ENCODE results near the gene GPR158.

Gene GPR158

DNA sequence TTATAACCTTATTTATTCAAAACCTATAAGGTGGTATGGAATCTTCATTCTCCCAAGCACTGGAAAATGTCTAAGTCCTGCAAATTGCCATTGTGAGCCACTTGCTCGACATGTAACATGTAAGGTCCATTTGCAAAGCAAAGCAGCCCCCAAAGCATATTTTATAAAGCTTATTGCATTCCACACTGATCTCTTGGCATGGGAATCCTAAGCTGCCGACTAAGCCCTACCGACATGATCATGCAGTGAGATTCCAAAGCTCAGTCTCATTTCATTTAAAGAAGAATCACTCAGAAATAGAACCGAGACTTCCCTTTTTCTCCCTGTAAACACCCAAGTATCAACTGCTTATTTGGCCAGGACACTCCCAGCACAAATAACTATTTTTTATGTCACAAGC, 425.9 kb downstream of the GPR158 start (continued):
- no peak for TF ChIP-seq ZFP30 (CRISPR knock-in tag; IDR thresholded peaks at IDR 0.05)
- TF ChIP-seq SNAI2 (CRISPR knock-in tag; IDR thresholded peaks at IDR 0.05), result no peak
- no peak for TF ChIP-seq ARNTL (CRISPR knock-in tag; IDR thresholded peaks at IDR 0.05; ENCODE audit: borderline replicate concordance, low read depth)
- TF ChIP-seq TCF4 (CRISPR knock-in tag; IDR thresholded peaks at IDR 0.05; ENCODE audit: borderline replicate concordance), result no peak
- TF ChIP-seq, protein P1, sequence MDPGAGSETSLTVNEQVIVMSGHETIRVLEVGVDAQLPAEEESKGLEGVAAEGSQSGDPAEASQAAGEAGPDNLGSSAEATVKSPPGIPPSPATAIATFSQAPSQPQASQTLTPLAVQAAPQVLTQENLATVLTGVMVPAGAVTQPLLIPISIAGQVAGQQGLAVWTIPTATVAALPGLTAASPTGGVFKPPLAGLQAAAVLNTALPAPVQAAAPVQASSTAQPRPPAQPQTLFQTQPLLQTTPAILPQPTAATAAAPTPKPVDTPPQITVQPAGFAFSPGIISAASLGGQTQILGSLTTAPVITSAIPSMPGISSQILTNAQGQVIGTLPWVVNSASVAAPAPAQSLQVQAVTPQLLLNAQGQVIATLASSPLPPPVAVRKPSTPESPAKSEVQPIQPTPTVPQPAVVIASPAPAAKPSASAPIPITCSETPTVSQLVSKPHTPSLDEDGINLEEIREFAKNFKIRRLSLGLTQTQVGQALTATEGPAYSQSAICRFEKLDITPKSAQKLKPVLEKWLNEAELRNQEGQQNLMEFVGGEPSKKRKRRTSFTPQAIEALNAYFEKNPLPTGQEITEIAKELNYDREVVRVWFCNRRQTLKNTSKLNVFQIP (CRISPR knock-in tag; IDR thresholded peaks at IDR 0.05; ENCODE audit: borderline replicate concordance, low read depth), result no peak
- TF ChIP-seq ESRRG (CRISPR knock-in tag; IDR thresholded peaks at IDR 0.05), result no peak

DNA sequence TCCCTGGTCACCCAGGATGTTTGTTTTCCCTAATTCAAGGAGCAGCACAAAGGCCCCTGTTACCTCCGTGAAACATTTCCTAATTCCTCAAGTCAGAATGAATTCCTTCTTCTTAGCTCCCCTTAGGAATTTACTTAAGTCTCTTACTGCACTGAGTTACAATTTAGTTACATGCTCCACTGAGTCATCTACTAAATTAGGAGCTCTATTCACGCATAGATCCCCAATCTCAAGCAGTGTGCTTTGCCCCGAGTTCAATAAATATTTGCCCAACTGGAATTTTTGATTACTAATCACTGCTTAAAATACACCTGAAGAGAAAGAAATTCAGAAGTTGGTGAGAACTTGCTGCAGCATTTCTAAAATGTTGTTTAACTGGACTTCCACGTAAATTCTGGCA, 429.8 kb downstream of the GPR158 start:
- no peak for ATAC-seq
- TF ChIP-seq SNAI2 (CRISPR knock-in tag; IDR thresholded peaks at IDR 0.05), result no peak
- TF ChIP-seq GLIS3 (CRISPR knock-in tag; IDR thresholded peaks at IDR 0.05), result no peak
- no peak for TF ChIP-seq TOX (CRISPR knock-in tag; IDR thresholded peaks at IDR 0.05; ENCODE audit: borderline replicate concordance)
- TF ChIP-seq ZFP3 (CRISPR knock-in tag; IDR thresholded peaks at IDR 0.05), result no peak
- TF ChIP-seq ESRRG (CRISPR knock-in tag; IDR thresholded peaks at IDR 0.05), result no peak
- TF ChIP-seq, protein P2, sequence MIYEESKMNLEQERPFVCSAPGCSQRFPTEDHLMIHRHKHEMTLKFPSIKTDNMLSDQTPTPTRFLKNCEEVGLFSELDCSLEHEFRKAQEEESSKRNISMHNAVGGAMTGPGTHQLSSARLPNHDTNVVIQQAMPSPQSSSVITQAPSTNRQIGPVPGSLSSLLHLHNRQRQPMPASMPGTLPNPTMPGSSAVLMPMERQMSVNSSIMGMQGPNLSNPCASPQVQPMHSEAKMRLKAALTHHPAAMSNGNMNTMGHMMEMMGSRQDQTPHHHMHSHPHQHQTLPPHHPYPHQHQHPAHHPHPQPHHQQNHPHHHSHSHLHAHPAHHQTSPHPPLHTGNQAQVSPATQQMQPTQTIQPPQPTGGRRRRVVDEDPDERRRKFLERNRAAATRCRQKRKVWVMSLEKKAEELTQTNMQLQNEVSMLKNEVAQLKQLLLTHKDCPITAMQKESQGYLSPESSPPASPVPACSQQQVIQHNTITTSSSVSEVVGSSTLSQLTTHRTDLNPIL (CRISPR knock-in tag; IDR thresholded peaks at IDR 0.05; ENCODE audit: low read depth), result no peak
- TF ChIP-seq ZNF565 (CRISPR knock-in tag; conservative IDR thresholded peaks at IDR 0.05; ENCODE audit: low read depth), result no peak
- TF ChIP-seq ZC3H10 (CRISPR knock-in tag; IDR thresholded peaks at IDR 0.05), result no peak
- TF ChIP-seq RARB (CRISPR knock-in tag; IDR thresholded peaks at IDR 0.05), result no peak
- TF ChIP-seq, protein P3, sequence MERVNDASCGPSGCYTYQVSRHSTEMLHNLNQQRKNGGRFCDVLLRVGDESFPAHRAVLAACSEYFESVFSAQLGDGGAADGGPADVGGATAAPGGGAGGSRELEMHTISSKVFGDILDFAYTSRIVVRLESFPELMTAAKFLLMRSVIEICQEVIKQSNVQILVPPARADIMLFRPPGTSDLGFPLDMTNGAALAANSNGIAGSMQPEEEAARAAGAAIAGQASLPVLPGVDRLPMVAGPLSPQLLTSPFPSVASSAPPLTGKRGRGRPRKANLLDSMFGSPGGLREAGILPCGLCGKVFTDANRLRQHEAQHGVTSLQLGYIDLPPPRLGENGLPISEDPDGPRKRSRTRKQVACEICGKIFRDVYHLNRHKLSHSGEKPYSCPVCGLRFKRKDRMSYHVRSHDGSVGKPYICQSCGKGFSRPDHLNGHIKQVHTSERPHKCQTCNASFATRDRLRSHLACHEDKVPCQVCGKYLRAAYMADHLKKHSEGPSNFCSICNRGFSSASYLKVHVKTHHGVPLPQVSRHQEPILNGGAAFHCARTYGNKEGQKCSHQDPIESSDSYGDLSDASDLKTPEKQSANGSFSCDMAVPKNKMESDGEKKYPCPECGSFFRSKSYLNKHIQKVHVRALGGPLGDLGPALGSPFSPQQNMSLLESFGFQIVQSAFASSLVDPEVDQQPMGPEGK (CRISPR knock-in tag; IDR thresholded peaks at IDR 0.05; ENCODE audit: borderline replicate concordance), result no peak
- TF ChIP-seq ISL1 (CRISPR knock-in tag; IDR thresholded peaks at IDR 0.05), result no peak
- TF ChIP-seq OSR1 (CRISPR knock-in tag; IDR thresholded peaks at IDR 0.05), result no peak
- TF ChIP-seq, protein P4, sequence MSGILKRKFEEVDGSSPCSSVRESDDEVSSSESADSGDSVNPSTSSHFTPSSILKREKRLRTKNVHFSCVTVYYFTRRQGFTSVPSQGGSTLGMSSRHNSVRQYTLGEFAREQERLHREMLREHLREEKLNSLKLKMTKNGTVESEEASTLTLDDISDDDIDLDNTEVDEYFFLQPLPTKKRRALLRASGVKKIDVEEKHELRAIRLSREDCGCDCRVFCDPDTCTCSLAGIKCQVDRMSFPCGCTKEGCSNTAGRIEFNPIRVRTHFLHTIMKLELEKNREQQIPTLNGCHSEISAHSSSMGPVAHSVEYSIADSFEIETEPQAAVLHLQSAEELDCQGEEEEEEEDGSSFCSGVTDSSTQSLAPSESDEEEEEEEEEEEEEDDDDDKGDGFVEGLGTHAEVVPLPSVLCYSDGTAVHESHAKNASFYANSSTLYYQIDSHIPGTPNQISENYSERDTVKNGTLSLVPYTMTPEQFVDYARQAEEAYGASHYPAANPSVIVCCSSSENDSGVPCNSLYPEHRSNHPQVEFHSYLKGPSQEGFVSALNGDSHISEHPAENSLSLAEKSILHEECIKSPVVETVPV (CRISPR knock-in tag; IDR thresholded peaks at IDR 0.05), result no peak
- TF ChIP-seq PPARA (CRISPR knock-in tag; IDR thresholded peaks at IDR 0.05; ENCODE audit: borderline replicate concordance), result no peak
- no peak for TF ChIP-seq BACH2 (CRISPR knock-in tag; IDR thresholded peaks at IDR 0.05; ENCODE audit: borderline replicate concordance)
- TF ChIP-seq, protein P1 (CRISPR knock-in tag; IDR thresholded peaks at IDR 0.05; ENCODE audit: borderline replicate concordance, low read depth), result no peak
- no peak for TF ChIP-seq ARNTL (CRISPR knock-in tag; IDR thresholded peaks at IDR 0.05; ENCODE audit: borderline replicate concordance, low read depth)

DNA sequence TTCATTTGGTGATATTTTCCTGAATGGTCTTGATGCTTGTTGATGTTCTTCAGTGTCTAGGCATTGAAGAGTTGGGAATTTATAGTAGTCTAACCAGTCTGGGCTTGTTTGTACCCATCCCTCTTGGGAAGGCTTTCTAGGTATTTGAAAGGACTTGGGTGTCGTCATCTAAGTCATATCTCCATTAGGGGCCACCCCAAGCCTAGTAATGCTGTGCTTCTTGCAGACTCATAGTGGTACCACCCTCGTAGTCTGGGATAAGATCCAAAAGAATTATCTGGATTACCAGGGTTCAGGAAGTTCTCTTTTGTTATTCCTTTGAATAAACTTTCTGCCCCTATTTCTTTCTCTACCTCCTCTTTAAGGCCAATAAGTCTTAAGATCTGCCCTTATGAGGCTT, 439.9 kb downstream of the GPR158 start:
- ATAC-seq, result no peak
- TF ChIP-seq, protein P4 (CRISPR knock-in tag; IDR thresholded peaks at IDR 0.05), result no peak
- TF ChIP-seq CSDC2 (CRISPR knock-in tag; IDR thresholded peaks at IDR 0.05) (no peak), ZFP3 (CRISPR knock-in tag; IDR thresholded peaks at IDR 0.05) (no peak), ESRRG (CRISPR knock-in tag; IDR thresholded peaks at IDR 0.05) (no peak), BACH2 (CRISPR knock-in tag; IDR thresholded peaks at IDR 0.05; ENCODE audit: borderline replicate concordance) (no peak), ISL1 (CRISPR knock-in tag; IDR thresholded peaks at IDR 0.05) (no peak), TCF4 (CRISPR knock-in tag; IDR thresholded peaks at IDR 0.05; ENCODE audit: borderline replicate concordance) (no peak), ZC3H10 (CRISPR knock-in tag; IDR thresholded peaks at IDR 0.05) (no peak), GLIS3 (CRISPR knock-in tag; IDR thresholded peaks at IDR 0.05) (no peak), TOX (CRISPR knock-in tag; IDR thresholded peaks at IDR 0.05; ENCODE audit: borderline replicate concordance) (no peak), ZNF8 (CRISPR knock-in tag; IDR thresholded peaks at IDR 0.05) (no peak)
- TF ChIP-seq, protein P5, sequence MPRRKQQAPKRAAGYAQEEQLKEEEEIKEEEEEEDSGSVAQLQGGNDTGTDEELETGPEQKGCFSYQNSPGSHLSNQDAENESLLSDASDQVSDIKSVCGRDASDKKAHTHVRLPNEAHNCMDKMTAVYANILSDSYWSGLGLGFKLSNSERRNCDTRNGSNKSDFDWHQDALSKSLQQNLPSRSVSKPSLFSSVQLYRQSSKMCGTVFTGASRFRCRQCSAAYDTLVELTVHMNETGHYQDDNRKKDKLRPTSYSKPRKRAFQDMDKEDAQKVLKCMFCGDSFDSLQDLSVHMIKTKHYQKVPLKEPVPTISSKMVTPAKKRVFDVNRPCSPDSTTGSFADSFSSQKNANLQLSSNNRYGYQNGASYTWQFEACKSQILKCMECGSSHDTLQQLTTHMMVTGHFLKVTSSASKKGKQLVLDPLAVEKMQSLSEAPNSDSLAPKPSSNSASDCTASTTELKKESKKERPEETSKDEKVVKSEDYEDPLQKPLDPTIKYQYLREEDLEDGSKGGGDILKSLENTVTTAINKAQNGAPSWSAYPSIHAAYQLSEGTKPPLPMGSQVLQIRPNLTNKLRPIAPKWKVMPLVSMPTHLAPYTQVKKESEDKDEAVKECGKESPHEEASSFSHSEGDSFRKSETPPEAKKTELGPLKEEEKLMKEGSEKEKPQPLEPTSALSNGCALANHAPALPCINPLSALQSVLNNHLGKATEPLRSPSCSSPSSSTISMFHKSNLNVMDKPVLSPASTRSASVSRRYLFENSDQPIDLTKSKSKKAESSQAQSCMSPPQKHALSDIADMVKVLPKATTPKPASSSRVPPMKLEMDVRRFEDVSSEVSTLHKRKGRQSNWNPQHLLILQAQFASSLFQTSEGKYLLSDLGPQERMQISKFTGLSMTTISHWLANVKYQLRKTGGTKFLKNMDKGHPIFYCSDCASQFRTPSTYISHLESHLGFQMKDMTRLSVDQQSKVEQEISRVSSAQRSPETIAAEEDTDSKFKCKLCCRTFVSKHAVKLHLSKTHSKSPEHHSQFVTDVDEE (CRISPR knock-in tag; IDR thresholded peaks at IDR 0.05), result no peak
- TF ChIP-seq, protein P2 (CRISPR knock-in tag; IDR thresholded peaks at IDR 0.05; ENCODE audit: low read depth), result no peak
